ENCODE results near the gene PHF20.

GRCh38 chr20:35823147-35823546, 51.3 kb downstream of the PHF20 start:
- no peak for TF ChIP-seq CTCF (conservative IDR thresholded peaks at IDR 0.05 in 1 of 2, IDR thresholded peaks at IDR 0.05 in 1 of 2; ENCODE audit: extremely low read depth in 1 of 2, insufficient read depth in 1 of 2, low read depth in 1 of 2, low read length in 2 of 2)
- no peak for TF ChIP-seq EZH2 (IDR thresholded peaks at IDR 0.05; ENCODE audit: borderline replicate concordance, low read length)
